HCT116 (cell line): Measurements from ENCODE around the gene FOXL2.

Experiments used
- CEBPB ChIP-seq: IDR thresholded peaks from 2 replicates; pipeline ENCODE4 v1.6.1; 2012; ENCODE audit warnings: low read depth
- ELF1 ChIP-seq: IDR thresholded peaks from 2 replicates; pipeline ENCODE4 v1.6.1; 2012; ENCODE audit warnings: low read depth, borderline replicate concordance
- EZH2 ChIP-seq: fragments of 200-600 bp; sonication (generic); IDR thresholded peaks from 2 replicates; pipeline ENCODE4 v1.6.1; 2017; ENCODE audit warnings: antibody characterized with exemption, mixed run types
- EZH2phosphoT487 ChIP-seq: fragments of 200-600 bp; IDR thresholded peaks from 2 replicates; pipeline ENCODE4 v1.6.1; 2018; ENCODE audit warnings: antibody characterized with exemption, borderline replicate concordance
- FOSL1 ChIP-seq: IDR thresholded peaks from 2 replicates; pipeline ENCODE4 v1.6.1; 2012; ENCODE audit warnings: low read depth
- POLR2A ChIP-seq: IDR thresholded peaks from 2 replicates; pipeline ENCODE4 v1.7.0; 2011; ENCODE audit warnings: borderline replicate concordance; ENCODE audit not compliant: insufficient read depth, insufficient read length; ENCODE audit errors: extremely low read depth
- POLR2AphosphoS5 ChIP-seq: IDR thresholded peaks from 2 replicates; pipeline ENCODE4 v1.6.1; 2011; ENCODE audit warnings: mild to moderate bottlenecking, low read depth, low read length, moderate library complexity
- REST ChIP-seq: IDR thresholded peaks from 2 replicates; pipeline ENCODE4 v1.6.1; 2012; ENCODE audit warnings: low read depth
- SP1 ChIP-seq: IDR thresholded peaks from 2 replicates; pipeline ENCODE4 v1.6.1; 2012; ENCODE audit warnings: low read depth
- YY1 ChIP-seq: IDR thresholded peaks from 2 replicates; pipeline ENCODE4 v1.6.1; 2011; ENCODE audit warnings: low read length, low read depth, moderate library complexity, mild to moderate bottlenecking; ENCODE audit not compliant: insufficient replicate concordance; ENCODE audit errors: extremely low read depth
- ZFX ChIP-seq: fragments of 450-650 bp; IDR thresholded peaks from 2 replicates; pipeline ENCODE4 v1.6.1; 2017
- TF ChIP-seq, protein P1 (sequence below): IDR thresholded peaks from 2 replicates; pipeline ENCODE4 v1.6.1; 2012
- TF ChIP-seq, protein P2 (sequence below), 3 experiments: fragments of 200-600 bp in 1 of 3; sonication (generic) in 1 of 3; IDR thresholded peaks in 2 of 3; conservative IDR thresholded peaks in 1 of 3; 2 replicates each; pipeline ENCODE4 v1.5.1; 2012 to 2017; ENCODE audit warnings: low read depth in 2 of 3, low read length in 2 of 3, antibody characterized with exemption in 1 of 3, borderline replicate concordance in 1 of 3, control low read depth in 1 of 3, mild to moderate bottlenecking in 1 of 3, mixed read lengths in 1 of 3, mixed run types in 1 of 3, moderate library complexity in 1 of 3; ENCODE audit not compliant: insufficient read depth in 1 of 3
- TF ChIP-seq, protein P3 (sequence below): IDR thresholded peaks from 2 replicates; pipeline ENCODE4 v1.6.1; 2012

- TF ChIP-seq SP1 (no peak), POLR2A (no peak), CEBPB (no peak), POLR2AphosphoS5 (no peak), EZH2 (no peak), YY1 (no peak), REST (no peak), FOSL1 (no peak), EZH2phosphoT487 (no peak), ELF1 (no peak), ZFX (no peak)
- TF ChIP-seq, protein P1, sequence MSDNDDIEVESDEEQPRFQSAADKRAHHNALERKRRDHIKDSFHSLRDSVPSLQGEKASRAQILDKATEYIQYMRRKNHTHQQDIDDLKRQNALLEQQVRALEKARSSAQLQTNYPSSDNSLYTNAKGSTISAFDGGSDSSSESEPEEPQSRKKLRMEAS = no peak
- TF ChIP-seq, protein P2, sequence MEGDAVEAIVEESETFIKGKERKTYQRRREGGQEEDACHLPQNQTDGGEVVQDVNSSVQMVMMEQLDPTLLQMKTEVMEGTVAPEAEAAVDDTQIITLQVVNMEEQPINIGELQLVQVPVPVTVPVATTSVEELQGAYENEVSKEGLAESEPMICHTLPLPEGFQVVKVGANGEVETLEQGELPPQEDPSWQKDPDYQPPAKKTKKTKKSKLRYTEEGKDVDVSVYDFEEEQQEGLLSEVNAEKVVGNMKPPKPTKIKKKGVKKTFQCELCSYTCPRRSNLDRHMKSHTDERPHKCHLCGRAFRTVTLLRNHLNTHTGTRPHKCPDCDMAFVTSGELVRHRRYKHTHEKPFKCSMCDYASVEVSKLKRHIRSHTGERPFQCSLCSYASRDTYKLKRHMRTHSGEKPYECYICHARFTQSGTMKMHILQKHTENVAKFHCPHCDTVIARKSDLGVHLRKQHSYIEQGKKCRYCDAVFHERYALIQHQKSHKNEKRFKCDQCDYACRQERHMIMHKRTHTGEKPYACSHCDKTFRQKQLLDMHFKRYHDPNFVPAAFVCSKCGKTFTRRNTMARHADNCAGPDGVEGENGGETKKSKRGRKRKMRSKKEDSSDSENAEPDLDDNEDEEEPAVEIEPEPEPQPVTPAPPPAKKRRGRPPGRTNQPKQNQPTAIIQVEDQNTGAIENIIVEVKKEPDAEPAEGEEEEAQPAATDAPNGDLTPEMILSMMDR (IDR thresholded peaks at IDR 0.05 in 2 of 3, conservative IDR thresholded peaks at IDR 0.05 in 1 of 3; ENCODE audit: borderline replicate concordance in 1 of 3, insufficient read depth in 1 of 3, low read depth in 2 of 3, low read length in 2 of 3) = no peak
- TF ChIP-seq, protein P3, sequence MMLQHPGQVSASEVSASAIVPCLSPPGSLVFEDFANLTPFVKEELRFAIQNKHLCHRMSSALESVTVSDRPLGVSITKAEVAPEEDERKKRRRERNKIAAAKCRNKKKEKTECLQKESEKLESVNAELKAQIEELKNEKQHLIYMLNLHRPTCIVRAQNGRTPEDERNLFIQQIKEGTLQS = no peak
These were observed 48.2 kb downstream of the FOXL2 start for GRCh38 chr3:138898708-138899107.
